HG03558 (cell line): ENCODE measurements around the gene TRAPPC3.
"Not testable (repeated sequence)": the region's sequence is repeated elsewhere in the genome, so short reads cannot be mapped to it uniquely, and the experiment has no call there.

Source experiments
- ATAC-seq: cut with Tn5 transposase; IDR thresholded peaks from one replicate; pipeline ENCODE4 v1.9.1; 2021; ENCODE audit warnings: moderate number of reproducible peaks; ENCODE audit not compliant: unreplicated experiment; ENCODE audit errors: extremely low read depth

The TRAPPC3 gene

GRCh38 chr1:36149237-36149972 lies at the start of gene TRAPPC3:
Gene TRAPPC3 (minus strand): TSS chr1:36149486. CDS start chr1:36149378, 108 bp downstream.
- ATAC-seq, result peak; percentile 76

GRCh38 chr1:36198641-36199040 lies 49.4 kb upstream of the TRAPPC3 start:
- ATAC-seq, result no peak

GRCh38 chr1:36196805-36197204 lies 47.5 kb upstream of the TRAPPC3 start:
- not testable (repeated sequence) for ATAC-seq

- ATAC-seq, result no peak
Measured at GRCh38 chr1:36187800-36188593, 38.7 kb upstream of the TRAPPC3 start.

GRCh38 chr1:36183309-36183856 lies 34.1 kb upstream of the TRAPPC3 start:
- ATAC-seq, result no peak

GRCh38 chr1:36182734-36183133 lies 33.4 kb upstream of the TRAPPC3 start:
- no peak for ATAC-seq

GRCh38 chr1:36179220-36179600 lies 29.9 kb upstream of the TRAPPC3 start:
- ATAC-seq, result no peak

- no peak for ATAC-seq
Measured at GRCh38 chr1:36178471-36179219, 29.4 kb upstream of the TRAPPC3 start.

- ATAC-seq, result no peak
Measured at GRCh38 chr1:36177589-36178431, 28.5 kb upstream of the TRAPPC3 start.

- no peak for ATAC-seq
Measured at GRCh38 chr1:36176106-36176949, 27.0 kb upstream of the TRAPPC3 start.

GRCh38 chr1:36175137-36176095 lies 26.1 kb upstream of the TRAPPC3 start:
- ATAC-seq, result no peak

- no peak for ATAC-seq
Measured at GRCh38 chr1:36174713-36175112, 25.4 kb upstream of the TRAPPC3 start.

- no peak for ATAC-seq
Measured at GRCh38 chr1:36172983-36173382, 23.7 kb upstream of the TRAPPC3 start.

GRCh38 chr1:36172017-36172747 lies 22.9 kb upstream of the TRAPPC3 start:
- ATAC-seq, result no peak

GRCh38 chr1:36170643-36171412 lies 21.5 kb upstream of the TRAPPC3 start:
- no peak for ATAC-seq

- no peak for ATAC-seq
Measured at GRCh38 chr1:36168514-36168913, 19.2 kb upstream of the TRAPPC3 start.
